ENCODE results near the gene FAM117B. TPM values are rescaled to one million over a fixed set of nuclear protein-coding genes. Genes with fewer than 3 reads are reported as not detected.

The FAM117B gene
- polyA plus RNA-seq, 1 donor (not counting 4 experiments of a cell fraction or from before 2014, with no cell fraction given): 1.9 TPM

- TF ChIP-seq EZH2 (IDR thresholded peaks at IDR 0.05; ENCODE audit: low read length): no peak
- no peak for FAIRE-seq
- Histone ChIP-seq H2AFZ (ENCODE audit: control insufficient read depth, low read length) (no peak overlapping the region), H3K27ac (ENCODE audit: control insufficient read depth, insufficient read depth, low read length) (no peak overlapping the region), H3K9me3 (ENCODE audit: control insufficient read depth, low read depth, low read length) (no peaks in the 10 kb centered on the region), H3K9me1 (ENCODE audit: control insufficient read depth, extremely low read depth, insufficient read depth, low read length) (no peaks in the 10 kb centered on the region), H3K4me3 (ENCODE audit: control insufficient read depth in 2 of 3, extremely low read depth in 1 of 3, insufficient read depth in 2 of 3, low read depth in 1 of 3, low read length in 3 of 3) (no peak overlapping the region), H3K4me2 (ENCODE audit: control insufficient read depth, extremely low read depth, insufficient read depth, low read depth, low read length) (no peak overlapping the region), H3K27me3 (ENCODE audit: control insufficient read depth, extremely low read depth, insufficient read depth, low read length) (no peaks in the 10 kb centered on the region), H3K36me3 (ENCODE audit: control insufficient read depth in 2 of 2, extremely low read depth in 1 of 2, insufficient read depth in 2 of 2, low read length in 2 of 2) (no peaks in the 10 kb centered on the region), H4K20me1 (ENCODE audit: control insufficient read depth, extremely low read depth, insufficient read depth, low read length) (no peaks in the 10 kb centered on the region), H3K9ac (ENCODE audit: control insufficient read depth, extremely low read depth, insufficient read depth, low read length) (no peak overlapping the region), H3K79me2 (ENCODE audit: control insufficient read depth, insufficient read depth, low read length) (no peaks in the 10 kb centered on the region), H3K4me1 (ENCODE audit: control insufficient read depth, extremely low read depth, insufficient read depth, low read length) (peaks cover under 1% of the 10 kb centered on the region)
- dilution Hi-C loops (cut with MboI; ENCODE audit: extremely low pct_ligation_motif_present, low sequenced_read_pairs): no loop called here
- DNase-seq (ENCODE audit: low read depth, low spot score): no peak
Measured at GRCh38 chr2:202627042-202627441, 7.7 kb upstream of the FAM117B start.

GRCh38 chr2:202628646-202629198 is 6.0 kb upstream of the FAM117B start:
- H3K27ac ChIP-seq (ENCODE audit: control insufficient read depth, insufficient read depth, low read length): no peak overlapping the region
- no peak overlapping the region for H2AFZ ChIP-seq (ENCODE audit: control insufficient read depth, low read length)
- DNase-seq (ENCODE audit: low read depth, low spot score): no peak
- H3K9me3 ChIP-seq (ENCODE audit: control insufficient read depth, low read depth, low read length): no peaks in the 10 kb centered on the region
- dilution Hi-C loops (cut with MboI; ENCODE audit: extremely low pct_ligation_motif_present, low sequenced_read_pairs): no loop called here
- peaks cover 6% of the 10 kb centered on the region for H3K4me1 ChIP-seq (ENCODE audit: control insufficient read depth, extremely low read depth, insufficient read depth, low read length)
- H3K9me1 ChIP-seq (ENCODE audit: control insufficient read depth, extremely low read depth, insufficient read depth, low read length): no peaks in the 10 kb centered on the region
- no peaks in the 10 kb centered on the region for H4K20me1 ChIP-seq (ENCODE audit: control insufficient read depth, extremely low read depth, insufficient read depth, low read length)
- no peaks in the 10 kb centered on the region for H3K36me3 ChIP-seq (ENCODE audit: control insufficient read depth in 2 of 2, extremely low read depth in 1 of 2, insufficient read depth in 2 of 2, low read length in 2 of 2)
- no peaks in the 10 kb centered on the region for H3K79me2 ChIP-seq (ENCODE audit: control insufficient read depth, insufficient read depth, low read length)
- H3K27me3 ChIP-seq (ENCODE audit: control insufficient read depth, extremely low read depth, insufficient read depth, low read length): no peaks in the 10 kb centered on the region
- H3K4me3 ChIP-seq (ENCODE audit: control insufficient read depth in 2 of 3, extremely low read depth in 1 of 3, insufficient read depth in 2 of 3, low read depth in 1 of 3, low read length in 3 of 3): no peak overlapping the region
- no peak for TF ChIP-seq EZH2 (IDR thresholded peaks at IDR 0.05; ENCODE audit: low read length)
- TF ChIP-seq CTCF (optimal IDR thresholded peaks at IDR 0.05 in 1 of 3, IDR thresholded peaks at IDR 0.05 in 1 of 3, conservative IDR thresholded peaks at IDR 0.05 in 1 of 3; ENCODE audit: extremely low read depth in 1 of 3, insufficient read depth in 2 of 3, low read length in 3 of 3): no peak
- no peak overlapping the region for H3K9ac ChIP-seq (ENCODE audit: control insufficient read depth, extremely low read depth, insufficient read depth, low read length)
- no peak overlapping the region for H3K4me2 ChIP-seq (ENCODE audit: control insufficient read depth, extremely low read depth, insufficient read depth, low read depth, low read length)
- FAIRE-seq: no peak
